HG03159 (cell line): ENCODE data around the gene ZNF764.

ENCODE experiments used
- ATAC-seq: cut with Tn5 transposase; IDR thresholded peaks from one replicate; pipeline ENCODE4 v1.9.1; 2021; ENCODE audit warnings: mild to moderate bottlenecking, moderate library complexity; ENCODE audit not compliant: unreplicated experiment

Gene ZNF764

GRCh38 chr16:30570636-30571444, 12.7 kb upstream of the ZNF764 start:
- ATAC-seq: no peak

- ATAC-seq: no peak
These were observed 11.8 kb upstream of the ZNF764 start for GRCh38 chr16:30569746-30570635.

GRCh38 chr16:30569281-30569680, 11.1 kb upstream of the ZNF764 start:
- ATAC-seq: no peak

- peak; percentile 38 for ATAC-seq
These were observed 9.9 kb upstream of the ZNF764 start for GRCh38 chr16:30567991-30568638.

- ATAC-seq: no peak
These were observed 9.2 kb upstream of the ZNF764 start for GRCh38 chr16:30567160-30567990.

- ATAC-seq: no peak
These were observed 8.4 kb upstream of the ZNF764 start for GRCh38 chr16:30566531-30566930.

- no peak for ATAC-seq
These were observed 7.8 kb upstream of the ZNF764 start for GRCh38 chr16:30565984-30566383.

- ATAC-seq: no peak
These were observed 7.4 kb upstream of the ZNF764 start for GRCh38 chr16:30565526-30565925.

- ATAC-seq: no peak
These were observed 3.8 kb upstream of the ZNF764 start for GRCh38 chr16:30562021-30562420.

- no peak for ATAC-seq
These were observed 3.1 kb upstream of the ZNF764 start for GRCh38 chr16:30561089-30561816.

GRCh38 chr16:30559690-30560089, 1.5 kb upstream of the ZNF764 start:
- no peak for ATAC-seq

- no peak for ATAC-seq
These were observed 709 bp upstream of the ZNF764 start for GRCh38 chr16:30558789-30559377.

GRCh38 chr16:30557707-30557956, 542 bp downstream of the ZNF764 start:
- no peak for ATAC-seq

- ATAC-seq: no peak
These were observed 2.1 kb downstream of the ZNF764 start for GRCh38 chr16:30556125-30556473.

- no peak for ATAC-seq
These were observed 2.7 kb downstream of the ZNF764 start for GRCh38 chr16:30555315-30556124.

- ATAC-seq: no peak
These were observed 3.4 kb downstream of the ZNF764 start for GRCh38 chr16:30554557-30555314.

- ATAC-seq: no peak
These were observed 4.7 kb downstream of the ZNF764 start for GRCh38 chr16:30553393-30553899.

- no peak for ATAC-seq
These were observed 5.2 kb downstream of the ZNF764 start for GRCh38 chr16:30552956-30553355.
